GM21529 (cell line): Measurements from ENCODE around the gene TJP1.
"Not testable (repeated sequence)": the region's sequence is repeated elsewhere in the genome, so short reads cannot be mapped to it uniquely, and the experiment has no call there.

ENCODE experiments used
- ATAC-seq: cut with Tn5 transposase; IDR thresholded peaks from one replicate; pipeline ENCODE4 v1.9.1; 2021; ENCODE audit not compliant: unreplicated experiment

The TJP1 gene

GRCh38 chr15:29708519-29708918 is 113.7 kb downstream of the TJP1 start:
- ATAC-seq = no peak

- no peak for ATAC-seq
Observed at GRCh38 chr15:29704950-29705597, 117.2 kb downstream of the TJP1 start.

- no peak for ATAC-seq
Observed at GRCh38 chr15:29701151-29701550, 121.1 kb downstream of the TJP1 start.

- ATAC-seq = no peak
Observed at GRCh38 chr15:29700296-29700695, 122.0 kb downstream of the TJP1 start.

- ATAC-seq = no peak
Observed at GRCh38 chr15:29699791-29700190, 122.5 kb downstream of the TJP1 start.

- ATAC-seq = no peak
Observed at GRCh38 chr15:29698030-29698701, 124.1 kb downstream of the TJP1 start.

- ATAC-seq = no peak
Observed at GRCh38 chr15:29696950-29697738, 125.1 kb downstream of the TJP1 start.

GRCh38 chr15:29696506-29696905 is 125.8 kb downstream of the TJP1 start:
- not testable (repeated sequence) for ATAC-seq

GRCh38 chr15:29695489-29696167 is 126.6 kb downstream of the TJP1 start:
- ATAC-seq = no peak

- ATAC-seq = no peak
Observed at GRCh38 chr15:29693225-29693624, 129.0 kb downstream of the TJP1 start.

- ATAC-seq = no peak
Observed at GRCh38 chr15:29692527-29692926, 129.7 kb downstream of the TJP1 start.

GRCh38 chr15:29690765-29691475 is 131.3 kb downstream of the TJP1 start:
- ATAC-seq = no peak

GRCh38 chr15:29689287-29689986 is 132.8 kb downstream of the TJP1 start:
- ATAC-seq = no peak

GRCh38 chr15:29688506-29689286 is 133.6 kb downstream of the TJP1 start:
- ATAC-seq = no peak

GRCh38 chr15:29687939-29688505 is 134.2 kb downstream of the TJP1 start:
- no peak for ATAC-seq

- no peak for ATAC-seq
Observed at GRCh38 chr15:29687204-29687815, 135.0 kb downstream of the TJP1 start.

GRCh38 chr15:29686445-29687203 is 135.6 kb downstream of the TJP1 start:
- ATAC-seq = no peak

GRCh38 chr15:29686079-29686425 is 136.2 kb downstream of the TJP1 start:
- no peak for ATAC-seq
